Right cardiac atrium (tissue), 5 donors: ENCODE data around the gene ACTL6B. TPM values are rescaled to one million over a fixed set of nuclear protein-coding genes. Genes with fewer than 3 reads are reported as not detected.

ENCODE experiments used
- ATAC-seq, 2 donors: fragments of 200-7000 bp; cut with Tn5 transposase; one replicate each; pipeline versions ENCODE4 v1.8.0 to v1.9.1; 2020; ENCODE audit warnings: moderate library complexity in 2 of 2, mild to moderate bottlenecking in 1 of 2
- DNase-seq, 3 donors: peaks; one replicate each; pipeline ENCODE4 v3.0.0-alpha.2; 2020
- H3K27ac ChIP-seq: one replicate; pipeline ENCODE4 v1.5.1; 2013; ENCODE audit warnings: mild to moderate bottlenecking, low read length, control low read depth, moderate library complexity
- H3K27me3 ChIP-seq: one replicate; pipeline ENCODE4 v1.6.1; 2013; ENCODE audit not compliant: control insufficient read depth, insufficient read depth
- H3K4me1 ChIP-seq: one replicate; pipeline ENCODE4 v1.6.1; 2013; ENCODE audit warnings: low read length; ENCODE audit not compliant: control insufficient read depth, insufficient read depth
- H3K4me3 ChIP-seq: one replicate; pipeline ENCODE4 v1.5.1; 2013; ENCODE audit warnings: low read length, control low read depth
- H3K9me3 ChIP-seq: one replicate; pipeline ENCODE4 v1.6.1; 2013; ENCODE audit warnings: low read length; ENCODE audit not compliant: control insufficient read depth
- WGBS: extraction: QIAGEN DNeasy Blood & Tissue Kit; methylation state at CpG from one replicate; pipeline ENCODE4 v1.1.7; 2013; 5-methylcytosine and 5-hydroxymethylcytosine counted together
- intact Hi-C, 4 donors: fragments of 100-400 bp; cut with DNase I; formaldehyde crosslinking; loops; one replicate each; pipeline versions ENCODE4 v1.11.0 to v1.14.0; 2022 to 2023
- polyA plus RNA-seq: library from polyadenylated mRNA; stranded (reverse); fragments of 200-250 nt; gene quantifications from one replicate; pipeline ENCODE4 v1.2.3, GENCODE V29; 2013
- total RNA-seq, 4 donors: library from RNA; stranded (reverse); fragmentation: NEBNext Ultra II Directional; extraction: Animal tissue kit (Norgen Biotek cat#: 25700); gene quantifications; one replicate each; pipeline ENCODE4 v1.2.1, GENCODE V29; 2021
- donor health status: healthy with polysubstance abuse.
- donor health status: DM: no; HTN: yes; CAD: no.
- donor health status: DM: no; HTN: no; CAD: no.
- donor health status: DM: no; HTN: yes; CAD: no; lungs with severe emphysema.
- donor health status: DM: yes; HTN: yes; CAD: no.

Gene ACTL6B
- total and polyA plus RNA-seq, 5 donors: not detected

DNA sequence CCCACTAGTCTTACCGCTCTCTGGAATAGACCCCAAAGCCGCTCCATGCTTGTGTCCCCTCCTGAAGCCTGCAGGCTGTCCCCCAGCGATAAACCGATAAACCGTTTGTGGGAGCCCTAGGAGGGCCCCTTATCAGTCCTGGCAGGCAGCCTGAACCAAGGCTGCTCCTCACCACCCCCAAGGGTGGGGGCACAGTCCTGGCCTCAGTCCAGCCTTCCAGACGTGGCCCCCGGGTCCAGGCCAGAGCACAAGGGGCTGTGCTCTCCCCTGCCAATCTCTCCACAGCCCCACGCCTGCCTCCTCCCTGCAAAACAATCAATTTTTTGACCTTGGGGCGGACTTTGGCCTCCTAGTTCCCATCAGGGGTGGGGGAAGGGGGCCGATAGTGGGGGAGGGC, 14.8 kb downstream of the ACTL6B start, which contains the start of gene TFR2:
Gene TFR2, minus strand, starts transcription at position 90 of the 397 bp plus-strand sequence. Its CDS starts 43 bp downstream, at position 47.
- no peak within 1 kb of the TSS for H3K4me3 ChIP-seq
- H3K27ac ChIP-seq: no peak within 1 kb of the TSS
- 42% methylated on average over 10 of the region's 10 CpGs for WGBS
- H3K27me3 ChIP-seq: no peaks in the 10 kb centered on the region
- ATAC-seq: no peak
- no peak for DNase-seq
- no peaks in the 10 kb centered on the region for H3K9me3 ChIP-seq
- intact Hi-C loops: no loop called here
- no peaks in the 10 kb centered on the region for H3K4me1 ChIP-seq

DNA sequence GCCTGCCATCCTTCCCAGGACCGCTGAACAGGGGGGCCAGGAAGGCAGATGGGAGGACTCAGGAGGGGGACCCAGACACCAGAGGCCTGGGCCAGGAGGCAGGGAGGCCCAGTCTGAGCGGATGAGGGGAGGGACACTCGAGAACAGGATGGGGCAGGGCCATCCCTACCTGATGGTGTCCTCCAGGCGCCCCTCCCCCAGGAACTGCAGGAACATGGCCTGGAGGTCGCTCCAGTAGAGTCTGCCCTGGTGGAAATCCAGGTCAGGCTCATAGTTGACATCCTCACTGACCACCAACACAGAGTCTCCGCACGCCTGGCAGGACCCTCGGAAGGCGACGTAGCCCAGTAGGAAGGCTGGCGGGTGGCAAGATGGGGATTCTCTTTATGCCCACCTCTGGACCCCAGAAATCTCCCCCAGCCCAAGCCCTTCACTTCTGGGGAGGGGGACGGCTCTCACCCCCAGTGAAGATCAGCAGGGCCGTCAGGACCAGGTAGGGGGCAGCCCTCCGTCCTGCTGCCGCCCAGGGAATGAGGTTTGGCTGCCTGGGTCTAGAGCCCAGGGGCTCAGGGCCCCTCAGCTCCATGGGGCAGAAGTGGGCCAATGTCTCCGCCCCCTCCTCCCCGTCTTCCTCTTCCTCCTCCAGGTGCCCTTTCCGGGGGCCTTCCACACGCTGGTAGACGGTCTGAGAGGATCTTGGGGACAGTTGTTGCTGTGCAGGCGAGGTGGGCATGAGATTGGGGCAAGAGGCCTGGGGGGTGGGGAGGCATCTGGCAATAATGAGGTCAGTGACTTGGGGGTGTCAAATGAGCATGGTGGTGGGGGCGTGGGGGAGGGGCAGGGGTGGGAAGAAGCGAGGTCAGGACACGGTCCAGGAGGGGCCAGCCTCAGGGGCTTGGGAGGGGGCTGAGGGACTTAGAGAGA, 15.5 kb downstream of the ACTL6B start:
- no peaks in the 10 kb centered on the region for H3K4me1 ChIP-seq
- no peak overlapping the region for H3K4me3 ChIP-seq
- no peaks in the 10 kb centered on the region for H3K27me3 ChIP-seq
- no peak overlapping the region for H3K27ac ChIP-seq
- no peak for DNase-seq
- peak in 1 of 2 donors; percentile 16 for ATAC-seq
- WGBS: 66% methylated on average over 24 of the region's 24 CpGs
- intact Hi-C loops: no loop called here
- H3K9me3 ChIP-seq: no peaks in the 10 kb centered on the region

DNA sequence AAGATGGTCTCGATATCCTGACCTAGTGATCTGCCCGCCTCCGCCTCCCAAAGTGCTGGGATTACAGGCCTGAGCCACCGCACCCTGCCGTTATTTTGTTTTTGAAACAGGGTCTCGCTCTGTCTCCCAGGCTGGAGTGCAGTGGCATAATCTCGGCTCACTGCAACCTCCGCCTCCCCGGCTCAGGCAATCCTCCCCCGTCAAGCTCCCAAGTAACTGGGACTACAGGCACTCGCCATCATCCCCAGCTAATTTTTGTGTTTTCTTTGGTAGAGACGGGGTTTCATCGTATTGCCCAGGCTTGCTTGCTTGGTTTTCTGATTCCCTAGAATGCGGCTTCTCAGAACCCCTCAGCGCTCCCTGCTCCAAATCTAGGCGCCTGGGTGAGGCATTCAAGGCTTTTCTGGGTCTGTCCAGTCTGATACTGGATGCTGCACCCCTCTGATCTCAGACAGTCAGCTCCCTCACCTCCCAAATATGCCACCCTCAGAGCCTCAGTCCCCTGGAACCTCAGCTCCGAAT, 16.2 kb downstream of the ACTL6B start:
- Histone ChIP-seq H3K4me1 (no peaks in the 10 kb centered on the region), H3K27ac (no peak overlapping the region), H3K4me3 (no peak overlapping the region), H3K9me3 (no peaks in the 10 kb centered on the region), H3K27me3 (no peaks in the 10 kb centered on the region)
- DNase-seq (no peak), ATAC-seq (no peak)
- 71% methylated on average over 17 of the region's 17 CpGs for WGBS
- intact Hi-C loops: no loop called here

DNA sequence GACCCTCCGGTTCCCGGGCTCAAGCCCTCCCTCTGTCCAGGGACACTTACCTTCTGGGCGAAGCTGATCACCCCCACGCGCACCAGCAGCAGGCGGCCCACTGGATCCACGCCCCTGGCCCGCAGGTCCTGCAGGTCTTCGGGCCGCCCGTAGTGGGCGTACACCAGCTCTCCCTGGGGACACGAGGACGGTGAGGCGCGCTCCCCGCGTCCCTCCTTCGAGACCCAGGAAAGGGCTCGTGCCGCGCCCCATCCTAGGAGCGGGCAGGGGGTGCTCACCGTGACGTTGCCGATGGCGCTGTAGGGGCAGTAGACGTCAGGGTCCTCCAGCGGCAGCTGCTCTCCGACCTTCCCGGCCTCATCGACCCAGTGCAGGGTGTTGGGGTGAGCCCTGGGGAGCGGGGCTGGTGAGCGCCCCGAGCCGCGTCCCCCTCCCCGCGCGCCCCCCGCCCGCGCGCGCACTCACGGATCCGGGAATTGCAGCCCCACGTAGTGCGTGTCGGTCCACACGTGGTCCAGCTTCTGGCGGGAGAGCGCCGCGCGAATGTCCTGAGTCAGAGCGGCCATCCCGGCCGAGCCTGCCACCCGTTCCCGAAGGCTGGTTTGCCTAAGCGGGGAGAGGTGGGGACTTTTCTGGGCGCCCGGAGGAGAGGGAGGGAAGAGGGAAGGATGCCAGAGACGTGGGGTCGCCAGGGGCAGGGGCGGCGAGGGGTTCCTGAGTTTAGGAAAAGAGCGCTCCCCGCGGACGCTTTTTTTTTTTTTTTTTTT, 23.1 kb downstream of the ACTL6B start:
- ATAC-seq: peak; percentile 71 to 72
- DNase-seq: peak; percentile 54 to 80 (median 73)
- intact Hi-C loops: no loop called here
- H3K4me1 ChIP-seq: peaks cover 3% of the 10 kb centered on the region
- no peak overlapping the region for H3K27ac ChIP-seq
- no peaks in the 10 kb centered on the region for H3K9me3 ChIP-seq
- peak overlapping the region; percentile 34 for H3K4me3 ChIP-seq
- 2% methylated on average over 72 of the region's 72 CpGs for WGBS
- no peaks in the 10 kb centered on the region for H3K27me3 ChIP-seq

DNA sequence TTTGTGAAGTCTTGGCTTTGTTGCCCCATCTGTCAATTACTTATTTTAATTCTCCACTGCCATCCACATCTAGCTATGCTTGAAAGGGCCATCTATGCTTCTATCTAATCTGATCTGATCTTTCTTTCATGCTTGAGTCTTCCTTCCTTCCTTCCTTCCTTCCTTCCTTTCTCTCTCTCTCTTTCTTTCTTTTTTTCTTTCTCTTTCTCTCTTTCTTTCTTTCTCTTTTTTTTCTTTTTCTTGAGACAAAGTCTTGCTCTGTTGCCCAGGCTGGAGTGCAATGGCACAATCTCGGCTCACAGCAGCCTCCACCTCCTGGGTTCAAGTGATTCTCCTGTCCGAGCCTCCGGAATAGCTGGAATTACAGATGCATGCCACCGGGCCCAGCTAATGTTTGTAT, 26.2 kb downstream of the ACTL6B start:
- no peak for ATAC-seq

DNA sequence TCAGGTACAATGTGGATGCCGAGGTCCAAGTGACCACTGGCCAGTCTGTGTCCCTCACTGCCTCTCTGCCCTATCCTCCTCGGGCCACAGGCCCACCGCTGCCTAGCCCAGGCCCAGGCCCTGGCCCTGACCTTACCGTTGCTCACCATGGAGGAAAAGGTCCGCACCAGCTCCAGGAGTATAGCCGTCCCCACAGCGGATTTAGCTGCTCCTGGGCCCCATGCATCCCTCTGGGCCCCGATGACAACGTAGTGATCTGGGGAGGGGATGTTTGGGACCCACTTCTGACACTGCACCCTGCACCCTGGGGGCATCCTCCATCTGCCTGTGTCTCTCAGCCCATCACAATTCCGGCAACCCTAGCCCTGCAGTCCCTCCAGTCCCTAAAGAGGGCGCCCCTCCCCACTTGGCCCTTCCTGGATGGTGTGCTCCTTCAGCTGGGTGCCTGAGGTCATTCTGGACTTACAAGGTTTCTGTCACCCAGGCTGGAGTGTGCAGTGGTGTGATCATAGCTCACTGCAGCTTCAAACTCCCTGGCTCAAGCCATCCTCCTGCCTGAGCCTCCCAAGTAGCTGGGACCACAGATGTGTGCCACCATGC, 27.0 kb downstream of the ACTL6B start:
- peaks cover 3% of the 10 kb centered on the region for H3K4me1 ChIP-seq
- H3K27ac ChIP-seq: no peak overlapping the region
- intact Hi-C loops: no loop called here
- H3K9me3 ChIP-seq: no peaks in the 10 kb centered on the region
- no peak for ATAC-seq
- no peaks in the 10 kb centered on the region for H3K27me3 ChIP-seq
- 77% methylated on average over 11 of the region's 11 CpGs for WGBS
- no peak overlapping the region for H3K4me3 ChIP-seq
- DNase-seq: peak in 2 of 3 donors; percentile 40 to 63

More for the DNA sequence above, 26.2 kb downstream of the ACTL6B start:
- intact Hi-C loops: no loop called here
- no peak for DNase-seq
- WGBS: 91% methylated on average over 4 of the region's 4 CpGs
- H3K27me3 ChIP-seq: no peaks in the 10 kb centered on the region
- H3K9me3 ChIP-seq: no peaks in the 10 kb centered on the region
- H3K4me3 ChIP-seq: no peak overlapping the region
- no peak overlapping the region for H3K27ac ChIP-seq
- H3K4me1 ChIP-seq: peaks cover 3% of the 10 kb centered on the region

DNA sequence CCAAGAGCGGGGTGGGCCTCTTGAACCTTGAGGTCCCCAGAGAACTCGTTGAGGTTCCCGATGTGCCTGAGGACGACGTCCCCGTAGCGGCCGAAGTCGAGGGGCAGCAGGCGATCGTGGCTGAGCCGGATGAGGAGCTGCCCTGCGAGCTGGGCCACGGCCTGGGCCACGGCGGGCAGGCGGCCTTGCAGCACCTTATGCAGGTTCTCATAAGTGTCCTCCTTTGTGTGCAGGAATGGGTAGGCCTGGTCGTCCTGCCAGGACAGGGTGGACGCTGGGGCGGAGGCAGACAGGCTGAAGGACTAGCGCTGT, 29.1 kb downstream of the ACTL6B start:
- intact Hi-C loops: no loop called here
- ATAC-seq (peak in 1 of 2 donors; percentile 17), DNase-seq (peak in 2 of 3 donors; percentile 61 to 66)
- H3K9me3 ChIP-seq: no peaks in the 10 kb centered on the region
- H3K27ac ChIP-seq: no peak overlapping the region
- 80% methylated on average over 21 of the region's 21 CpGs for WGBS
- no peak overlapping the region for H3K4me3 ChIP-seq
- no peaks in the 10 kb centered on the region for H3K27me3 ChIP-seq
- H3K4me1 ChIP-seq: no peaks in the 10 kb centered on the region

DNA sequence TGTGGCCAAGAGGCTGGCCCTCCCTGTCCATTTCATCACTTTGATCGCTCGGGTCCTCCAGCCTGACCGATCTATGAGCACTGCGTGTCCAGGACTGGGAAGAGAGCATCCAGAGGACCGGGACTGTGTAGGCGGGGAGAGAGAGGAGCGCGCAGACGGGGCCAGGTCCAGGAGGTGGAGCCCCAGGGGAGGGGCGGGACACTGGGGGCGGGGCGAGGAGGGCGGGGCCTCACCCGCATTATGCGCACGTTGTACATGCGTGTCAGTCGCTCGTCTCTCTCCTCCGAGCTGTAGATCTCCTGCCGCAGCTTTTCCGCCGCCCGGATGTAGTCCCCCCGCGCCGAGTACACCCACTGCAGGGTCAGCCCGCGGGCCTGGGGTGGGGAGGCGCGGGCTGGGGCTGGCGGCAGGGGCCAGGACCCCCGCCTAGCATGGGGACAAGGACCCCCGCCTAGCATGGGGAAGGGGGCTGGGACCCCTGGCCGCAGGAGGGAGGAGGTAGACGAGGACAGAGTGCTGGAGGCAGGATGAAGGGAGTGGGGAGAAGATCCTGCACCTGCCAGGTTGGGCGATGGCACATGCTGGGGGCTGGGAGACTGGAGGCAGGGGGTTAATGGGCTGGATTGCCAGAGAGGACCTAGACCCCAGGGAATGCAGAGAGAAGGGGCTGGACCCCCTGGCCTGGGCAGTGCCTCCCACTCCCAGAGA, 29.6 kb downstream of the ACTL6B start:
- H3K4me1 ChIP-seq: no peaks in the 10 kb centered on the region
- WGBS: 4% methylated on average over 37 of the region's 37 CpGs
- intact Hi-C loops: no loop called here
- H3K27ac ChIP-seq: no peak overlapping the region
- no peaks in the 10 kb centered on the region for H3K9me3 ChIP-seq
- ATAC-seq (peak; percentile 94 to 97), DNase-seq (peak; percentile 84 to 94 (median 91))
- H3K4me3 ChIP-seq: peak overlapping the region; percentile 21
- H3K27me3 ChIP-seq: no peaks in the 10 kb centered on the region

DNA sequence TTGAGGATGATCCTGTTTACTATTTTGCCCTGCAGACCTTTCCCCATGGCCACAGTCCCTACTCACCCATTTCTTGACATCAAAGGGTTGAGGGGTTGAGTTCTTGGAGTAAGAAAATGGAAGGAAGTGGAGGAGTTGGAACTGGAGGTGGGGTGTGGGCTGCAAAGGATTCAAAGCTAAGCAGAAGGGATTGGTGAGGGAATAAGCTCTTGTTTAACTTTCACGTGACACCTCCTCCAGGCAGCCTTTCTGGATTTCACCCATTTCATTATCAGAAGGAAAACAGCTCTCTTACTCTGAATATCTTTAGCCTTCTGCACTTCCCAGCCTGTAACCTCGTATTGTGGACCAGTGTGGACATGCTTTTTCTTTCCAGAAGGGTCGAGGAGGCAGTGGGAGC, 30.2 kb downstream of the ACTL6B start:
- H3K27me3 ChIP-seq: no peaks in the 10 kb centered on the region
- ATAC-seq (no peak), DNase-seq (no peak)
- intact Hi-C loops: no loop called here
- H3K4me1 ChIP-seq: no peaks in the 10 kb centered on the region
- H3K27ac ChIP-seq: no peak overlapping the region
- 11% methylated on average over 3 of the region's 3 CpGs for WGBS
- peak overlapping the region; percentile 21 for H3K4me3 ChIP-seq
- H3K9me3 ChIP-seq: no peaks in the 10 kb centered on the region
